Measurements from ENCODE around the gene C19orf12.

C19orf12 gene

GRCh38 chr19:29683009-29683408 lies 32.1 kb downstream of the C19orf12 start:
- DNase-seq (ENCODE audit: low spot score) (no peak), ATAC-seq (ENCODE audit: low read depth) (no peak)
- Histone ChIP-seq H3K27me3 (ENCODE audit: insufficient read depth, poor library complexity, severe bottlenecking) (no peaks in the 10 kb centered on the region), H3K9me3 (ENCODE audit: severe bottlenecking) (peaks cover 2% of the 10 kb centered on the region), H3K27ac (ENCODE audit: poor library complexity, severe bottlenecking) (no peak overlapping the region), H3K4me3 (ENCODE audit: severe bottlenecking) (no peak overlapping the region), H3K4me1 (ENCODE audit: insufficient read depth, poor library complexity, severe bottlenecking) (peaks cover 4% of the 10 kb centered on the region), H3K36me3 (ENCODE audit: low read depth) (no peaks in the 10 kb centered on the region)
- no peak for TF ChIP-seq CTCF (IDR thresholded peaks at IDR 0.05; ENCODE audit: poor library complexity, severe bottlenecking)

GRCh38 chr19:29682236-29682895 lies 32.7 kb downstream of the C19orf12 start:
- no peaks in the 10 kb centered on the region for H3K9me3 ChIP-seq (ENCODE audit: severe bottlenecking)
- ATAC-seq (ENCODE audit: low read depth) (no peak), DNase-seq (ENCODE audit: low spot score) (no peak)
- no peak overlapping the region for H3K4me3 ChIP-seq (ENCODE audit: severe bottlenecking)
- no peak for TF ChIP-seq CTCF (IDR thresholded peaks at IDR 0.05; ENCODE audit: poor library complexity, severe bottlenecking)
- H3K27me3 ChIP-seq (ENCODE audit: insufficient read depth, poor library complexity, severe bottlenecking): no peaks in the 10 kb centered on the region
- no peaks in the 10 kb centered on the region for H3K4me1 ChIP-seq (ENCODE audit: insufficient read depth, poor library complexity, severe bottlenecking)
- no peak overlapping the region for H3K27ac ChIP-seq (ENCODE audit: poor library complexity, severe bottlenecking)
- no peaks in the 10 kb centered on the region for H3K36me3 ChIP-seq (ENCODE audit: low read depth)

GRCh38 chr19:29681422-29682235 lies 33.4 kb downstream of the C19orf12 start:
- Histone ChIP-seq H3K9me3 (ENCODE audit: severe bottlenecking) (no peaks in the 10 kb centered on the region), H3K4me3 (ENCODE audit: severe bottlenecking) (no peak overlapping the region), H3K27ac (ENCODE audit: poor library complexity, severe bottlenecking) (no peak overlapping the region), H3K36me3 (ENCODE audit: low read depth) (no peaks in the 10 kb centered on the region), H3K27me3 (ENCODE audit: insufficient read depth, poor library complexity, severe bottlenecking) (no peaks in the 10 kb centered on the region), H3K4me1 (ENCODE audit: insufficient read depth, poor library complexity, severe bottlenecking) (no peaks in the 10 kb centered on the region)
- DNase-seq (ENCODE audit: low spot score): no peak
- TF ChIP-seq CTCF (IDR thresholded peaks at IDR 0.05; ENCODE audit: poor library complexity, severe bottlenecking): no peak
- no peak for ATAC-seq (ENCODE audit: low read depth)

- H3K4me1 ChIP-seq (ENCODE audit: insufficient read depth, poor library complexity, severe bottlenecking): no peaks in the 10 kb centered on the region
- H3K9me3 ChIP-seq (ENCODE audit: severe bottlenecking): no peaks in the 10 kb centered on the region
- H3K4me3 ChIP-seq (ENCODE audit: severe bottlenecking): no peak overlapping the region
- no peak overlapping the region for H3K27ac ChIP-seq (ENCODE audit: poor library complexity, severe bottlenecking)
- DNase-seq (ENCODE audit: low spot score) (no peak), ATAC-seq (ENCODE audit: low read depth) (no peak)
- H3K27me3 ChIP-seq (ENCODE audit: insufficient read depth, poor library complexity, severe bottlenecking): no peaks in the 10 kb centered on the region
- no peak for TF ChIP-seq CTCF (IDR thresholded peaks at IDR 0.05; ENCODE audit: poor library complexity, severe bottlenecking)
- no peaks in the 10 kb centered on the region for H3K36me3 ChIP-seq (ENCODE audit: low read depth)
Measured at GRCh38 chr19:29680937-29681336, 34.1 kb downstream of the C19orf12 start.

GRCh38 chr19:29680447-29680846 lies 34.6 kb downstream of the C19orf12 start:
- ATAC-seq (ENCODE audit: low read depth): no peak; the same call in 2 of the 3 replicates
- no peak for DNase-seq (ENCODE audit: low spot score)
- H3K27me3 ChIP-seq (ENCODE audit: insufficient read depth, poor library complexity, severe bottlenecking): no peaks in the 10 kb centered on the region
- no peak overlapping the region for H3K27ac ChIP-seq (ENCODE audit: poor library complexity, severe bottlenecking)
- no peak overlapping the region for H3K4me3 ChIP-seq (ENCODE audit: severe bottlenecking)
- H3K9me3 ChIP-seq (ENCODE audit: severe bottlenecking): no peaks in the 10 kb centered on the region
- no peaks in the 10 kb centered on the region for H3K36me3 ChIP-seq (ENCODE audit: low read depth)
- no peaks in the 10 kb centered on the region for H3K4me1 ChIP-seq (ENCODE audit: insufficient read depth, poor library complexity, severe bottlenecking)
- TF ChIP-seq CTCF (IDR thresholded peaks at IDR 0.05; ENCODE audit: poor library complexity, severe bottlenecking): no peak
